ENCODE results near the gene HUNK. TPM values are rescaled to one million over a fixed set of nuclear protein-coding genes. Genes with fewer than 3 reads are reported as not detected.

Gene HUNK
- total and polyA plus RNA-seq, 2 donors (not counting 1 experiment from before 2014, with no cell fraction given) = 0.01 to 0.07 TPM

DNA sequence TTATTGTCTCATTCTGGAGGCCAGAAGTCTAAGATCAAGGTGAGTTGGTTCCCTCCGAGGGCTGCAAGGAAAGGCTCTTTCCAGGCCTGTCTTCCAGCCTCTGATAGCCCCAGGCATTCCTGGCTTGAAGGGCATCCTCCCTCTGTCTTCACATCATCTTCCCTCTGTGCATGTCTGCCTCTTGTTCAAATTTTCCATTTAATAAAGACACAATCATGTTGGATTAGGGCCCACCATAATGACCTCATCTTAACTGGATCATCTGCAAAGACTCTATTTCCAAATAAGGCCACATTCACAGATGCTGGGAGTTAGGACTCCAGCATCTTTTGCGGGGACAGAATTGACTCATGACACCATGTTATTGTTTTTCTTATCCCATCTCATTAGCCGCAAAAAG is 24.5 kb downstream of the HUNK start:
- H3K9me3 ChIP-seq (ENCODE audit: control extremely low read depth in 1 of 3, control insufficient read depth in 2 of 3, insufficient read depth in 1 of 3, low read length in 2 of 3) = no peaks in the 10 kb centered on the region
- H2AFZ ChIP-seq (ENCODE audit: insufficient read depth, low read depth, low read length, poor library complexity, severe bottlenecking) = no peak overlapping the region
- H3K27me3 Mint-ChIP-seq = peaks cover 18% of the 10 kb centered on the region
- ATAC-seq (ENCODE audit: low read depth) = no peak
- no peak overlapping the region for H3K4me2 ChIP-seq (replicated peaks; ENCODE audit: low read depth, low read length, poor library complexity, severe bottlenecking)
- ChIA-PET POLR2A (no interaction called here), CTCF (no interaction called here)
- peaks cover 0 to 5% (median 1%) of the 10 kb centered on the region in 4 experiments for H3K27me3 ChIP-seq (replicated peaks in 1 of 4; ENCODE audit: control extremely low read depth in 1 of 4, control insufficient read depth in 3 of 4, insufficient read depth in 4 of 4, low read length in 3 of 4)
- H3K4me1 Mint-ChIP-seq = no peaks in the 10 kb centered on the region
- H3K9me3 Mint-ChIP-seq (ENCODE audit: insufficient read depth) = no peaks in the 10 kb centered on the region
- no peak for DNase-seq
- H3K27ac ChIP-seq (ENCODE audit: low read length in 2 of 2) = no peak overlapping the region
- H3K27ac Mint-ChIP-seq = no peak overlapping the region
- H3K9ac ChIP-seq (ENCODE audit: low read length) = no peak overlapping the region
- WGBS (ENCODE audit: insufficient coverage) = 94% methylated on average over 2 of the region's 3 CpGs
- no peaks in the 10 kb centered on the region for H4K20me1 ChIP-seq (ENCODE audit: control insufficient read depth, insufficient read depth, low read length, poor library complexity, severe bottlenecking)
- H3K4me3 Mint-ChIP-seq = no peak overlapping the region
- intact Hi-C loops (cut with micrococcal nuclease) = no loop called here
- TF ChIP-seq EZH2 (IDR thresholded peaks at IDR 0.05; ENCODE audit: borderline replicate concordance, insufficient read depth, low read depth, low read length, poor library complexity, severe bottlenecking) = no peak
- TF ChIP-seq, protein P1, sequence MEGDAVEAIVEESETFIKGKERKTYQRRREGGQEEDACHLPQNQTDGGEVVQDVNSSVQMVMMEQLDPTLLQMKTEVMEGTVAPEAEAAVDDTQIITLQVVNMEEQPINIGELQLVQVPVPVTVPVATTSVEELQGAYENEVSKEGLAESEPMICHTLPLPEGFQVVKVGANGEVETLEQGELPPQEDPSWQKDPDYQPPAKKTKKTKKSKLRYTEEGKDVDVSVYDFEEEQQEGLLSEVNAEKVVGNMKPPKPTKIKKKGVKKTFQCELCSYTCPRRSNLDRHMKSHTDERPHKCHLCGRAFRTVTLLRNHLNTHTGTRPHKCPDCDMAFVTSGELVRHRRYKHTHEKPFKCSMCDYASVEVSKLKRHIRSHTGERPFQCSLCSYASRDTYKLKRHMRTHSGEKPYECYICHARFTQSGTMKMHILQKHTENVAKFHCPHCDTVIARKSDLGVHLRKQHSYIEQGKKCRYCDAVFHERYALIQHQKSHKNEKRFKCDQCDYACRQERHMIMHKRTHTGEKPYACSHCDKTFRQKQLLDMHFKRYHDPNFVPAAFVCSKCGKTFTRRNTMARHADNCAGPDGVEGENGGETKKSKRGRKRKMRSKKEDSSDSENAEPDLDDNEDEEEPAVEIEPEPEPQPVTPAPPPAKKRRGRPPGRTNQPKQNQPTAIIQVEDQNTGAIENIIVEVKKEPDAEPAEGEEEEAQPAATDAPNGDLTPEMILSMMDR (IDR thresholded peaks at IDR 0.05) = no peak
- H3K4me3 ChIP-seq (ENCODE audit: control extremely low read depth in 1 of 5, extremely low read depth in 1 of 5, insufficient read depth in 1 of 5, low read depth in 2 of 5, low read length in 4 of 5) = no peak overlapping the region
- H3K4me1 ChIP-seq (ENCODE audit: control insufficient read depth in 2 of 2, insufficient read depth in 2 of 2, low read length in 2 of 2) = no peaks in the 10 kb centered on the region
- H3K79me2 ChIP-seq (ENCODE audit: control insufficient read depth, insufficient read depth, low read length) = no peaks in the 10 kb centered on the region
- H3K36me3 ChIP-seq (replicated peaks in 1 of 2; ENCODE audit: control extremely low read depth in 1 of 2, control insufficient read depth in 1 of 2, extremely low read depth in 1 of 2, insufficient read depth in 2 of 2, low read length in 1 of 2) = no peaks in the 10 kb centered on the region

DNA sequence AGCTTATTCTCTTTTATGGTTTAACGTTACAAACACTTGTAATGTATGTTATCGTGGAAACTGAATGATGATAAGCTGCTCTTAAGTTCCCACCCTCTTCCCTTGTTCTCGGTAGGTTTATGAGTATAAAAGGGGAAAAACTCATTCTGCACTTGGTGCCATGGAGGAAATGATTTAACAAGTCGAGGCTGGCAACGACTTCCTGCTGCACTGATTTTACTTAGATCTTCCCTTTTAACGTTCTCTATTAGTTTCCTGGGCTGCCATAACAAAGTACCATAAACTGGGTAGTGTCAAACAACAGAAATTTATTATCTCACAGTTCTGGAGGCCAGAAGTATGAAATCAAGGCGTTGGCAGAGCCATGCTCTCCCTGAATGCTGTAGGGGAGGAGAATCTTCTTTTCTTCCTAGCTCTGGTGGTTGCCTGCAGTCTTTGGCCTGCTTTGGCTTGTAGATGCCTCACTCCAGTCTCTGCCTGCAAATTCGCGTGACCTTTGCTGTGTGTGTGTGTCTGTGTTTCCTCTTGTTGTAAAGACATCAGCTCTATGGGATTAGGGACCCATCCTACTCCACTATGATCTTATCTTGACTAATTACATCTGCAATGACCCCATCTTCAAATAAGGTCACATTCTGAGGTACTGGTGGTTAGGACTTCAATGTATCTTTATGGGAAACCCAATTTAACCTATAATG is 26.3 kb downstream of the HUNK start:
- Histone ChIP-seq H3K4me3 (ENCODE audit: control extremely low read depth in 1 of 5, extremely low read depth in 1 of 5, insufficient read depth in 1 of 5, low read depth in 2 of 5, low read length in 4 of 5) (no peak overlapping the region), H3K4me2 (replicated peaks; ENCODE audit: low read depth, low read length, poor library complexity, severe bottlenecking) (no peak overlapping the region), H3K36me3 (replicated peaks in 1 of 2; ENCODE audit: control extremely low read depth in 1 of 2, control insufficient read depth in 1 of 2, extremely low read depth in 1 of 2, insufficient read depth in 2 of 2, low read length in 1 of 2) (no peaks in the 10 kb centered on the region), H2AFZ (ENCODE audit: insufficient read depth, low read depth, low read length, poor library complexity, severe bottlenecking) (peak overlapping the region; percentile 6), H3K4me1 (ENCODE audit: control insufficient read depth in 2 of 2, insufficient read depth in 2 of 2, low read length in 2 of 2) (no peaks in the 10 kb centered on the region), H3K27ac (ENCODE audit: low read length in 2 of 2) (no peak overlapping the region), H3K79me2 (ENCODE audit: control insufficient read depth, insufficient read depth, low read length) (no peaks in the 10 kb centered on the region), H3K9ac (ENCODE audit: low read length) (no peak overlapping the region), H3K27me3 (replicated peaks in 1 of 4; ENCODE audit: control extremely low read depth in 1 of 4, control insufficient read depth in 3 of 4, insufficient read depth in 4 of 4, low read length in 3 of 4) (peaks cover 0 to 5% (median 1%) of the 10 kb centered on the region in 4 experiments), H3K9me3 (ENCODE audit: control extremely low read depth in 1 of 3, control insufficient read depth in 2 of 3, insufficient read depth in 1 of 3, low read length in 2 of 3) (no peaks in the 10 kb centered on the region), H4K20me1 (ENCODE audit: control insufficient read depth, insufficient read depth, low read length, poor library complexity, severe bottlenecking) (no peaks in the 10 kb centered on the region)
- no peak for TF ChIP-seq EZH2 (IDR thresholded peaks at IDR 0.05; ENCODE audit: borderline replicate concordance, insufficient read depth, low read depth, low read length, poor library complexity, severe bottlenecking)
- TF ChIP-seq, protein P1 (IDR thresholded peaks at IDR 0.05) = no peak
- H3K4me1 Mint-ChIP-seq = no peaks in the 10 kb centered on the region
- H3K4me3 Mint-ChIP-seq = no peak overlapping the region
- no peak for ATAC-seq (ENCODE audit: low read depth)
- no peak for DNase-seq
- 0% methylated on average over 1 of the region's 9 CpGs for WGBS (ENCODE audit: insufficient coverage)
- no peak overlapping the region for H3K27ac Mint-ChIP-seq
- intact Hi-C loops (cut with micrococcal nuclease) = no loop called here
- CTCF ChIA-PET = no interaction called here
- no peaks in the 10 kb centered on the region for H3K9me3 Mint-ChIP-seq (ENCODE audit: insufficient read depth)
- POLR2A ChIA-PET = no interaction called here
- peaks cover 5% of the 10 kb centered on the region for H3K27me3 Mint-ChIP-seq

All from B cell (primary cell).